ENCODE results near the gene GLRB. TPM values are rescaled to one million over a fixed set of nuclear protein-coding genes. Genes with fewer than 3 reads are reported as not detected.

The GLRB gene
- total RNA-seq, 1 donor from 2014 or later, result 2.6 TPM

- intact Hi-C loops (cut with DNase I), result no loop called here
- DNase-seq, result peak; percentile 53
- H3K4me1 ChIP-seq, result no peaks in the 10 kb centered on the region
- TF ChIP-seq CTCF (IDR thresholded peaks at IDR 0.05), result no peak
- no peak within 1 kb of the TSS for H3K27ac ChIP-seq
- no peaks in the 10 kb centered on the region for H3K9me3 ChIP-seq
- no peaks in the 10 kb centered on the region for H3K36me3 ChIP-seq
- peaks cover 47% of the 10 kb centered on the region for H3K27me3 ChIP-seq (ENCODE audit: low read depth)
- ATAC-seq, result peak; percentile 77 to 92
- H3K4me3 ChIP-seq, result no peak within 1 kb of the TSS
These were observed 144.5 kb downstream of the GLRB start, which contains the start of gene GRIA2 for GRCh38 chr4:157220371-157220881. Gene GRIA2 (plus strand): TSS chr4:157220728. CDS start chr4:157221043, 315 bp downstream.

- peaks cover 47% of the 10 kb centered on the region for H3K27me3 ChIP-seq (ENCODE audit: low read depth)
- no peaks in the 10 kb centered on the region for H3K4me1 ChIP-seq
- TF ChIP-seq CTCF (IDR thresholded peaks at IDR 0.05), result no peak
- no peaks in the 10 kb centered on the region for H3K36me3 ChIP-seq
- DNase-seq, result no peak
- ATAC-seq, result no peak
- no peak overlapping the region for H3K4me3 ChIP-seq
- H3K9me3 ChIP-seq, result no peaks in the 10 kb centered on the region
- intact Hi-C loops (cut with DNase I), result no loop called here
- no peak overlapping the region for H3K27ac ChIP-seq
These were observed 145.5 kb downstream of the GLRB start for GRCh38 chr4:157221426-157221894.

Other genes starting within 250 kb of the GLRB start
- 30.6 TPM for gene PDGFC, start 104.4 kb upstream of the GLRB start, total RNA-seq
- gene GRIA2, start 144.6 kb downstream of the GLRB start, total RNA-seq, result not detected